Neutrophil (primary cell): Measurements from ENCODE around the gene TMEM183A.
A peak's percentile ranks its signal among the peaks of the same experiment; 100 is the strongest.

Experiments
- H3K27ac ChIP-seq: fragments of 200-600 bp; sonication (generic); 2 replicates; pipeline ENCODE4 v1.5.1; 2016; ENCODE audit warnings: mild to moderate bottlenecking, moderate library complexity
- H3K27me3 ChIP-seq: fragments of 200-600 bp; sonication (generic); 2 replicates; pipeline ENCODE4 v1.6.0; 2016; ENCODE audit warnings: mild to moderate bottlenecking
- H3K36me3 ChIP-seq: fragments of 200-600 bp; sonication (generic); 2 replicates; pipeline ENCODE4 v1.5.1; 2017
- H3K4me1 ChIP-seq, 2 experiments: fragments of 200-600 bp in 1 of 2; sonication (generic) in 1 of 2; 1 replicate in 1 of 2; 2 replicates in 1 of 2; pipeline versions ENCODE4 v1.5.1 to v1.6.1; 2013 to 2016; ENCODE audit warnings: low read depth in 1 of 2, low read length in 1 of 2, mild to moderate bottlenecking in 1 of 2, moderate library complexity in 1 of 2; ENCODE audit not compliant: control insufficient read depth in 1 of 2, insufficient read depth in 1 of 2
- H3K4me3 ChIP-seq, 2 experiments: fragments of 200-600 bp in 1 of 2; sonication (generic) in 1 of 2; 1 replicate in 1 of 2; 2 replicates in 1 of 2; pipeline ENCODE4 v1.5.1; 2013 to 2016; ENCODE audit warnings: low read depth in 1 of 2, low read length in 1 of 2, mild to moderate bottlenecking in 1 of 2, moderate library complexity in 1 of 2
- H3K9me3 ChIP-seq: fragments of 200-600 bp; sonication (generic); 2 replicates; pipeline ENCODE4 v1.5.1; 2016
- CTCF ChIP-seq: fragments of 200-600 bp; sonication (generic); IDR thresholded peaks from 2 replicates; pipeline ENCODE4 v1.5.1; 2016; ENCODE audit warnings: antibody characterized with exemption

Gene TMEM183A

GRCh38 chr1:203069030-203069747, 62.0 kb downstream of the TMEM183A start:
- Histone ChIP-seq H3K27ac (peak overlapping the region; percentile 77), H3K9me3 (no peaks in the 10 kb centered on the region), H3K4me3 (peak overlapping the region in 1 of 2 experiments; percentile 10), H3K36me3 (peaks cover 15% of the 10 kb centered on the region), H3K27me3 (no peaks in the 10 kb centered on the region), H3K4me1 (peaks cover 20 to 22% of the 10 kb centered on the region in 2 experiments)
- no peak for TF ChIP-seq CTCF

- H3K4me1 ChIP-seq: peaks cover 39 to 42% of the 10 kb centered on the region in 2 experiments
- no peak overlapping the region for H3K4me3 ChIP-seq
- no peaks in the 10 kb centered on the region for H3K27me3 ChIP-seq
- no peak overlapping the region for H3K27ac ChIP-seq
- peaks cover 12% of the 10 kb centered on the region for H3K36me3 ChIP-seq
- TF ChIP-seq CTCF: no peak
- no peaks in the 10 kb centered on the region for H3K9me3 ChIP-seq
Observed at GRCh38 chr1:203072002-203072602, 64.9 kb downstream of the TMEM183A start.

- Histone ChIP-seq H3K4me3 (no peak overlapping the region), H3K27ac (no peak overlapping the region), H3K27me3 (no peaks in the 10 kb centered on the region), H3K36me3 (peaks cover 12% of the 10 kb centered on the region), H3K4me1 (peaks cover 39 to 42% of the 10 kb centered on the region in 2 experiments), H3K9me3 (no peaks in the 10 kb centered on the region)
- TF ChIP-seq CTCF: no peak
Observed at GRCh38 chr1:203072911-203073310, 65.7 kb downstream of the TMEM183A start.

- TF ChIP-seq CTCF: no peak
- peaks cover 16% of the 10 kb centered on the region for H3K36me3 ChIP-seq
- no peaks in the 10 kb centered on the region for H3K9me3 ChIP-seq
- H3K27ac ChIP-seq: no peak overlapping the region
- no peaks in the 10 kb centered on the region for H3K27me3 ChIP-seq
- no peak overlapping the region for H3K4me3 ChIP-seq
- H3K4me1 ChIP-seq: peaks cover 38 to 39% of the 10 kb centered on the region in 2 experiments
Observed at GRCh38 chr1:203073469-203073868, 66.3 kb downstream of the TMEM183A start.
